ENCODE data around the gene LYSET. TPM values are rescaled to one million over a fixed set of nuclear protein-coding genes. Genes with fewer than 3 reads are reported as not detected.

LYSET gene
- total RNA-seq, 1 experiment from 2014 or later, result 15.4 TPM

DNA sequence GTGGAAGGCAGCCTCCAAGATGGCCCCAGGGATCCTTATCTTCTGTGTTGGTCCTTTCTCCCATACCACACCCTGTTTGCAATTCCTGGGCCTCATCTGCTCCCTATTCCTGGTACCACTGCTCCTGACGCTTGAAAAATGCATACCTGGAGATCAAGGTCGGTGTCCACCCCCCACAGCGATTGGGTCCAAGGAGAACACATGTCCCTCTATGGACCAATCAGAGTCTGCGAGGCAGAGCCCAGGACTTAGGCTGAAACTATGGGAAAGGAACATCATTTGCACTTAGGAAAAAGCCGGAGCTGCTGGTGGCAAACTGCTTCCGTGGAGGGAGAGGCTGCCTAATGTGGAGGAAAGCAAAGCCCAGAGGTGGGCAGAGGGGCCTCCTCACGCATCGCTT lies 36.1 kb upstream of the LYSET start:
- no peak overlapping the region for H3K27ac Mint-ChIP-seq (ENCODE audit: low read depth, unreplicated experiment)
- no peaks in the 10 kb centered on the region for H3K9me3 Mint-ChIP-seq (ENCODE audit: unreplicated experiment)
- intact Hi-C loops (cut with micrococcal nuclease), result no loop called here
- TF ChIP-seq, protein P1, sequence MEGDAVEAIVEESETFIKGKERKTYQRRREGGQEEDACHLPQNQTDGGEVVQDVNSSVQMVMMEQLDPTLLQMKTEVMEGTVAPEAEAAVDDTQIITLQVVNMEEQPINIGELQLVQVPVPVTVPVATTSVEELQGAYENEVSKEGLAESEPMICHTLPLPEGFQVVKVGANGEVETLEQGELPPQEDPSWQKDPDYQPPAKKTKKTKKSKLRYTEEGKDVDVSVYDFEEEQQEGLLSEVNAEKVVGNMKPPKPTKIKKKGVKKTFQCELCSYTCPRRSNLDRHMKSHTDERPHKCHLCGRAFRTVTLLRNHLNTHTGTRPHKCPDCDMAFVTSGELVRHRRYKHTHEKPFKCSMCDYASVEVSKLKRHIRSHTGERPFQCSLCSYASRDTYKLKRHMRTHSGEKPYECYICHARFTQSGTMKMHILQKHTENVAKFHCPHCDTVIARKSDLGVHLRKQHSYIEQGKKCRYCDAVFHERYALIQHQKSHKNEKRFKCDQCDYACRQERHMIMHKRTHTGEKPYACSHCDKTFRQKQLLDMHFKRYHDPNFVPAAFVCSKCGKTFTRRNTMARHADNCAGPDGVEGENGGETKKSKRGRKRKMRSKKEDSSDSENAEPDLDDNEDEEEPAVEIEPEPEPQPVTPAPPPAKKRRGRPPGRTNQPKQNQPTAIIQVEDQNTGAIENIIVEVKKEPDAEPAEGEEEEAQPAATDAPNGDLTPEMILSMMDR (IDR thresholded peaks at IDR 0.05; ENCODE audit: unreplicated experiment), result no peak
- CTCF ChIA-PET, result interaction anchor here (0.6 kb wide), 1 partner anchor 211 kb away, joined by 3 read pairs; no protein-coding TSS in a partner anchor
- H3K4me3 Mint-ChIP-seq (ENCODE audit: unreplicated experiment), result no peak overlapping the region
- BruUV-seq (replicated peaks), result no TSS peak
- POLR2A ChIA-PET, result no interaction called here
- DNase-seq (ENCODE audit: unreplicated experiment), result no peak
- no peaks in the 10 kb centered on the region for H3K36me3 Mint-ChIP-seq (ENCODE audit: insufficient read depth, unreplicated experiment)
- no peaks in the 10 kb centered on the region for H3K27me3 Mint-ChIP-seq (ENCODE audit: insufficient read depth, unreplicated experiment)
- H3K4me1 Mint-ChIP-seq (ENCODE audit: insufficient read depth, unreplicated experiment), result peaks cover 17% of the 10 kb centered on the region

DNA sequence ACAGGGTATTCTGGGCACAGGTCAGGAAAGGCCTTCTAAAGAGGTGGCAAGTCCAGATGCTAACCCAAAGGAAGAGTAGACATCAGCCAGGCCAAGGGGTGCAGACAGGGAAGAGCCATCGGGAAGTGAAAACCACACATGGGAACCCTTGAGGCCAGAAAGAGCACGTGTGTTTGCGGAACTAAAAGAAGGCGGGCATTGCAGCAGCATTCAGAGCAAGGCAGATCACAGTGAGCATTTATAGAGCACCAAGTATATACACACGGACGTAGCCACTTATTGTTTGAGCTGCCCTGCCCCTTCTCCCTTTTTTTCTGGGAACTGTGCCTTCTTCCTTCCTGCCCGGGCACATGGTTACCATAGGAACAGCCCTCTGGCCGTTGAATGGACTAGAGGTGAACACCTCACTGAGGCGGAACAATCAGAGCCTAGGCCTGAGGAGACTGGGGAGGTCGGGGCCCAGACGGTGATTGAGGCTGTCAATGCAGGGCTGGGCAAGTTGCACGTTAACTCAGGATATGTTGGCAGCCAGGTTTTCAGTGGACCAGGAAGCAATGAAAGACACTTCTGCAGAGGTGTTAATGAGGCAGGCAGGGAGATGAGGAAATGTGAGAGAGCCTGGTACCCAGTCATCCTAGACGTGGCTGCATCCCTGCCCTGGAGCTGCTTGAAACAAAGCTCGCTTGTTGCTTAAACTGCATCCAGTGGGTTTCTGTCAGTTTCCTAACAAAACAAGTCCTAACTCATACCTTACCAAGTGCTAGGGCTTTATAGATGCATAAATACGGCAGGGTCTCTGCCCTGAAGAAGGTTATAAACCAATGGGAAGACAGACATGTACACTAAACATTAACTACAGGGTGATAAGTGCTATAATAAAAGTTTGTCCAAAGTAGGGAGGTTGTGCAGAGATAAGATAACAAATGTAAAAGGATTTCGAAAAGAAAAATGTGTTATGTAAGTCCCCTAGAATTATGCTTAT lies 34.6 kb upstream of the LYSET start:
- BruUV-seq (replicated peaks), result no TSS peak
- peak; percentile 87 for DNase-seq (ENCODE audit: unreplicated experiment)
- POLR2A ChIA-PET, result interaction anchor here (0.6 to 1.7 kb wide), 8 partner anchors 11 to 56 kb away, joined by 3 to 7 read pairs (median 4); partner anchors contain the start of genes GON7, ITPK1, LYSET and MOAP1
- intact Hi-C loops (cut with micrococcal nuclease), result no loop called here
- no peaks in the 10 kb centered on the region for H3K36me3 Mint-ChIP-seq (ENCODE audit: insufficient read depth, unreplicated experiment)
- no peaks in the 10 kb centered on the region for H3K27me3 Mint-ChIP-seq (ENCODE audit: insufficient read depth, unreplicated experiment)
- no peaks in the 10 kb centered on the region for H3K9me3 Mint-ChIP-seq (ENCODE audit: unreplicated experiment)
- CTCF ChIA-PET, result interaction anchor here (0.9 to 1.5 kb wide), 2 partner anchors 13 to 37 kb away, joined by 3 to 5 read pairs; no protein-coding TSS in a partner anchor
- TF ChIP-seq, protein P1 (IDR thresholded peaks at IDR 0.05; ENCODE audit: unreplicated experiment), result no peak
- peak overlapping the region; percentile 26 for H3K4me3 Mint-ChIP-seq (ENCODE audit: unreplicated experiment)
- H3K4me1 Mint-ChIP-seq (ENCODE audit: insufficient read depth, unreplicated experiment), result peaks cover 17% of the 10 kb centered on the region
- peak overlapping the region; percentile 49 for H3K27ac Mint-ChIP-seq (ENCODE audit: low read depth, unreplicated experiment)

DNA sequence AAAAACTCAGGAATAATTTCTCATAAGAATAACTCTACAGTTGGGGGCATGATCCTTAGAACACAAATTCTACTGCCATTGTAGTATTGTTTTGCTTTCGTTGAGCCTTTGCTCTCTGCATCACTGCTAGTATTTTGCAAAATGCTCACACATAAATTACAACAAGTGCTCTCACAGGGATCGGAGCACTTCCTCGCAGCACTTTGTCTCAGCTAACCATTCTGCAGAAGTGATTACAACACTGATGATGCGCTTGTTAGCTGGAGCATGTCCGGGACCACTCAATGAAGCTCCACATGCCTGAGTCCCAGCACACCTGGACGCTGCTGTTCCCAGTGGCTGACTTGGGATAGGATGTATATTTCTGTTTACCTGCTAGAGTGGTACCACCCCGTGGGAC lies 32.0 kb upstream of the LYSET start:
- Mint-ChIP-seq H3K27me3 (ENCODE audit: insufficient read depth, unreplicated experiment) (no peaks in the 10 kb centered on the region), H3K4me1 (ENCODE audit: insufficient read depth, unreplicated experiment) (peaks cover 17% of the 10 kb centered on the region), H3K4me3 (ENCODE audit: unreplicated experiment) (no peak overlapping the region), H3K27ac (ENCODE audit: low read depth, unreplicated experiment) (no peak overlapping the region), H3K9me3 (ENCODE audit: unreplicated experiment) (no peaks in the 10 kb centered on the region), H3K36me3 (ENCODE audit: insufficient read depth, unreplicated experiment) (no peaks in the 10 kb centered on the region)
- intact Hi-C loops (cut with micrococcal nuclease), result no loop called here
- ChIA-PET POLR2A (interaction anchor here (1.1 kb wide), 1 partner anchor 99 kb away, joined by 4 read pairs; no protein-coding TSS in a partner anchor), CTCF (interaction anchor here (0.6 kb wide), 1 partner anchor 40 kb away, joined by 3 read pairs; no protein-coding TSS in a partner anchor)
- no TSS peak for BruUV-seq (replicated peaks)
- TF ChIP-seq, protein P1 (IDR thresholded peaks at IDR 0.05; ENCODE audit: unreplicated experiment), result no peak
- DNase-seq (ENCODE audit: unreplicated experiment), result no peak

DNA sequence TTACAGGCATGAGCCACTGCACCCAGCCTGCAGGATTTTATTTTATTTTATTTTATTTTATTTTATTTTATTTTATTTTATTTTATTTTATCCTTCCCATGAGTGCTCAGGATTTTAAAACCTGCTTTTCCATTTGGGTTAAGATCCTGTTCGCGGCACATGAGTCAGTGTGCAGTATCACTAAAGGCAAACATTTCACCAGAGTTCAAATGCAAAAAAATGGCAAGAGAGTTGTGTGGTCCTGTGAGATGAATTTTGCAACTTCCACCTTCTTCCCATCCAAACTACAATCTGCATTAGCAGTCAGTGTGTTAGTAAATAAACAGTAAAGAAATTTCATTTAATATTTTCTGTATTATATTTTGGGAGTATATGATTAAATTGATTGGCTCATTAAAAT lies 29.4 kb upstream of the LYSET start:
- POLR2A ChIA-PET, result no interaction called here
- no peaks in the 10 kb centered on the region for H3K27me3 Mint-ChIP-seq (ENCODE audit: insufficient read depth, unreplicated experiment)
- CTCF ChIA-PET, result interaction anchor here (1.0 kb wide), 1 partner anchor 42 kb away, joined by 3 read pairs; no protein-coding TSS in a partner anchor

More for the DNA sequence above, 29.4 kb upstream of the LYSET start:
- H3K36me3 Mint-ChIP-seq (ENCODE audit: insufficient read depth, unreplicated experiment), result no peaks in the 10 kb centered on the region
- DNase-seq (ENCODE audit: unreplicated experiment), result no peak
- H3K4me3 Mint-ChIP-seq (ENCODE audit: unreplicated experiment), result no peak overlapping the region
- TF ChIP-seq, protein P1 (IDR thresholded peaks at IDR 0.05; ENCODE audit: unreplicated experiment), result no peak
- H3K9me3 Mint-ChIP-seq (ENCODE audit: unreplicated experiment), result no peaks in the 10 kb centered on the region
- no TSS peak for BruUV-seq (replicated peaks)
- intact Hi-C loops (cut with micrococcal nuclease), result no loop called here
- H3K4me1 Mint-ChIP-seq (ENCODE audit: insufficient read depth, unreplicated experiment), result peaks cover 11% of the 10 kb centered on the region
- no peak overlapping the region for H3K27ac Mint-ChIP-seq (ENCODE audit: low read depth, unreplicated experiment)
